Stimulated activated naive CD8-positive, alpha-beta T cell treated with anti-CD3 and anti-CD28 coated beads, Interleukin-15, amount 100 ng/mL, for 72 hours (primary cell): ENCODE data around the gene SLC39A2.
"Not testable (repeated sequence)": the region's sequence is repeated elsewhere in the genome, so short reads cannot be mapped to it uniquely, and the experiment has no call there.

Source experiments
- ATAC-seq: fragments of 150-1000 bp; cut with Tn5 transposase; 2 replicates; pipeline ENCODE4 v1.10.0; 2021; ENCODE audit warnings: mild to moderate bottlenecking, moderate library complexity
- DNase-seq, 2 donors: peaks; one replicate each; pipeline ENCODE4 v3.0.0; 2021 to 2022
- H3K27ac Mint-ChIP-seq, 2 donors: one replicate each; pipeline ENCODE4 v1.8.0; 2022; ENCODE audit warnings: mild to moderate bottlenecking in 2 of 2, mixed read lengths in 2 of 2, moderate library complexity in 2 of 2
- H3K27me3 Mint-ChIP-seq: one replicate; pipeline ENCODE4 v1.8.0; 2022; ENCODE audit warnings: mixed read lengths
- H3K4me1 Mint-ChIP-seq: one replicate; pipeline ENCODE4 v1.8.0; 2022; ENCODE audit warnings: mild to moderate bottlenecking, mixed read lengths
- H3K4me3 Mint-ChIP-seq, 2 donors: one replicate each; pipeline ENCODE4 v1.8.0; 2022; ENCODE audit warnings: mild to moderate bottlenecking in 2 of 2, mixed read lengths in 2 of 2, moderate library complexity in 1 of 2
- H3K9me3 Mint-ChIP-seq, 2 donors: one replicate each; pipeline ENCODE4 v1.8.0; 2022; ENCODE audit warnings: mixed read lengths in 2 of 2

The SLC39A2 gene

DNA sequence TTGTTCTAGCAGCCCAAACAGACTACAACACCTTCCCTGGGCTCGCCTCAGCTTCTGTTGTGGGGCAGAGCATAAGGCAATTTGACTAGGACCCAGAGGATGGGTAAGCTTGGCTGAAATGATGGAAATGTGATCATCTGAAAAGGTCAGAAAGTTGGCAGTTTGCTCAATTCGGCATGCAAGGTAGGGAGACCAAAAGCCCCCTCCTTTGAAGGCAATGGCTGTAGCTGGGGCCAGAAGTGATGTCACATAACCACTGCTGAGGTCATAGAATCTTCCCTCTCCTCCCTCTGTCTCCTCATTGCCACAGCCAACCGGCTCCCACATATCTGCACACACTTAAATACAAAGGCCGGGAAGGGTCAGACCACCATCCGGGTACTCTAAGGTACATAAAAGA lies 30.8 kb downstream of the SLC39A2 start, which contains the start of gene TPPP2:
Gene TPPP2, plus strand, starts transcription at position 301 of the 400 bp plus-strand sequence. CDS start 365 bp downstream, outside the sequence.
- DNase-seq (no peak), ATAC-seq (no peak)
- Mint-ChIP-seq H3K9me3 (no peaks in the 10 kb centered on the region), H3K4me3 (no peak within 1 kb of the TSS), H3K27ac (no peak within 1 kb of the TSS), H3K4me1 (peaks cover 11% of the 10 kb centered on the region), H3K27me3 (no peaks in the 10 kb centered on the region)

- H3K9me3 Mint-ChIP-seq = no peaks in the 10 kb centered on the region
- H3K4me1 Mint-ChIP-seq = peaks cover 6% of the 10 kb centered on the region
- H3K4me3 Mint-ChIP-seq = no peak overlapping the region
- ATAC-seq (no peak), DNase-seq (no peak)
- H3K27me3 Mint-ChIP-seq = no peaks in the 10 kb centered on the region
- no peak overlapping the region for H3K27ac Mint-ChIP-seq
Observed at GRCh38 chr14:21030531-21030930, 31.4 kb downstream of the SLC39A2 start.

DNA sequence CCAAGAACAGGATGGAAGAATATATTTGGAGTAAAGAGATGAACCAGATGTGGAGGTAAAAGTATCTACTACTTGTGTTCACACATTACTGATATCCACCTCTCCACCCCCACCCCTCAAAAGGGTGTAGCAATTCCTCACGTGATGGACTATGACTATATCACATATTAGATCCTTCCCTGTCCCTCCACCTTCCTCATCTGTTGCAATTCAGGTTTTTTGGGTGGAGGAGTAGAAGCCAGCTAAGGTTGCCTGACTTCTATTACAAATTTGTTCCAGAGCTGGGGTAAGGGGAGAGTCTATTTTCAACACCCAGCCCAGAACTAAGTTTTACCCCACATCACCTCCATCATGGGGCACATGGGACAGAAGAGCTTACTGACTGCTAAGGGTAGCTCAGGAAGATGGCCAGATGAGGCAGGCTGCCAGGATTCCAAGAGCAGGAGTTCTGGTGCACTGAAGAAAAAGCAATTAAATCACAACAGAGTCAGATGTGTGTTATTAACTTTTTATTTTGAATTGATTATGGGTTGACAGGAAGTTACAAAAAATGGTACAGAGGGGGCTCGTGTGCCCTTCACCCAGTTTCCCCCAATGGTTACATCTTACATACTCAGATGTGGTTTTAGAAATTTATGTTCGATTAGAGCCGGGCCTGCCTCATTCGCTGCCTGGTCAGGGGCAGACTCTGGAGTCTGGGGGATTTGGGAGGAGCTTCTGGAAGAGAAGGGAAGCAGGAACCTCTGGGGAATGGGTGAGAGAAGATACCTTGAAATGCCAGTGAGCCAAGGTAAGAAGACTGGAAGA lies 33.4 kb downstream of the SLC39A2 start:
- Mint-ChIP-seq H3K27ac (peak overlapping the region in 1 of 2 donors; percentile 15), H3K4me3 (no peak overlapping the region), H3K27me3 (no peaks in the 10 kb centered on the region), H3K9me3 (no peaks in the 10 kb centered on the region), H3K4me1 (no peaks in the 10 kb centered on the region)
- ATAC-seq = no peak
- no peak for DNase-seq

DNA sequence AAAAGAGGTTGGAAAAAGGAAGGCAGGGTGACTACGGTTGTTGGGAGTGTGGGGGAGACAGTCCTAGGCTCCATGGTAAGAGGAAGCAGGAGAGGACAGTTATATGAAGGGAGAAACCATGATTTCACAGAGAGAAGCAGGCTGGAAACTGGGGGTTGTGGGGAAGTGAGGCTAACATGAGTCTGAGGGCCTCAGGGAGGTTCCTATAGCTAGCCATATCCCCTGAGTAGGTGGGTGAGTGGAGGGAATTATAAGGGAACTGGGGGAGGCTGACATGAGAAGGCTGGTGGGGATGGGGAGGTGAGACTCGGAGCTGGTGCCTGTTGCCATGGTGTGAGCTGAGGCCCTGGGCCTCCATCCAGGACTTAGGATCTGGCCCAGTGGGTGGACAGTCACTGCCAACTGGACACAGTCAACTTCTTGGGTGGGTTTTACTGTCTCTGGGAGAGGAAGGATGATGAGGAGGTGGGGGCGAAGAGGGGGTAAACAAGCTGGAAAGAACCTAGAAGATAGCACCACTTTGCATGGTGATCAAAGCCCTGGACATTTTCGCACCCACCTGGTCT lies 34.1 kb downstream of the SLC39A2 start:
- H3K27me3 Mint-ChIP-seq = no peaks in the 10 kb centered on the region
- H3K4me3 Mint-ChIP-seq = no peak overlapping the region
- H3K27ac Mint-ChIP-seq = no peak overlapping the region
- H3K9me3 Mint-ChIP-seq = no peaks in the 10 kb centered on the region
- DNase-seq (no peak), ATAC-seq (no peak)
- no peaks in the 10 kb centered on the region for H3K4me1 Mint-ChIP-seq

DNA sequence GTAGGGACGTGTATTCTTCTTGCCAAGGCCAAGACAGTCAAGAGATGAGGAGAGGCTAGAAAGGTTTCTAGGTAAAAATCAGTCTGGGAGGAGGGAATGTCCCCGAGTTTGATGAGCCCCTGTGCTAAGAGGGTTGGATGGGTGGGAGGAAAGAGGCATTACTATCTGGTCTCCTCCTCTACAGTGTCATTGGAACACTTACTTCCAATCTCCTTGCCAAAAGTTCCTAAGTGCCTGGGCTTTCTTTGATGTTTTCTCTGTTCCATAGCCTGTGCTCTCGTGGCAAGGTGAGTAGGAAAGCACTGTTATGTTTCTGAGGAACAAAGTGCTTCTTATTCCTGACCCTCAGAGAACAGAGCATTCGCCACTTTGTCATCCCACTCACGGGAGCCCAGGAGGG lies 35.6 kb downstream of the SLC39A2 start, which contains the start of gene RNASE13:
Gene RNASE13, minus strand, starts transcription at position 101 of the 400 bp plus-strand sequence. CDS start 519 bp downstream, outside the sequence.
- H3K9me3 Mint-ChIP-seq = no peaks in the 10 kb centered on the region

GRCh38 chr14:21036751-21037150 lies 37.7 kb downstream of the SLC39A2 start:
- no peak for DNase-seq
- no peaks in the 10 kb centered on the region for H3K9me3 Mint-ChIP-seq
- no peak for ATAC-seq
- H3K4me3 Mint-ChIP-seq = no peak overlapping the region
- no peak overlapping the region for H3K27ac Mint-ChIP-seq
- no peaks in the 10 kb centered on the region for H3K4me1 Mint-ChIP-seq
- no peaks in the 10 kb centered on the region for H3K27me3 Mint-ChIP-seq

More for the DNA sequence above, 35.6 kb downstream of the SLC39A2 start, which contains the start of gene RNASE13:
- no peak within 1 kb of the TSS for H3K27ac Mint-ChIP-seq
- H3K4me3 Mint-ChIP-seq = no peak within 1 kb of the TSS
- no peaks in the 10 kb centered on the region for H3K4me1 Mint-ChIP-seq
- no peak for DNase-seq
- no peaks in the 10 kb centered on the region for H3K27me3 Mint-ChIP-seq
- no peak for ATAC-seq

DNA sequence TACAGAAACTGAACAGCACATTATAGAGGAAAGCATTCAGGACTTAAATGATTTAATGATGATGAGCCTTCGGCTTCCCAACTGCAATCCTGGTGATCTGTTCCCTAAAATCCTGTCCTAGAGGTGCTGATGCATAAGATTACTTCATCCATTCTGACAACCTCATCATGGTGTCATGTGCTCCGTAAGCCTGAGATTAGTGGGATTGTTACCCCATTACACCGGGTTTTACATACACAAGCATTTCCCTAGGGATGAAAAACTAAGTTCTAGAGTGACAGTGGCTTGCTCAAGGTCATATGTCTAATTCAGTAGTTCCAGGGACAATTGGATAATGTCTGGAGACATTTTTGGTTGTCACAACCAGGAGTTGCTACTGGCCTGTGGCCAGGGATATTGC lies 38.1 kb downstream of the SLC39A2 start:
- H3K27me3 Mint-ChIP-seq = peaks cover 3% of the 10 kb centered on the region

DNA sequence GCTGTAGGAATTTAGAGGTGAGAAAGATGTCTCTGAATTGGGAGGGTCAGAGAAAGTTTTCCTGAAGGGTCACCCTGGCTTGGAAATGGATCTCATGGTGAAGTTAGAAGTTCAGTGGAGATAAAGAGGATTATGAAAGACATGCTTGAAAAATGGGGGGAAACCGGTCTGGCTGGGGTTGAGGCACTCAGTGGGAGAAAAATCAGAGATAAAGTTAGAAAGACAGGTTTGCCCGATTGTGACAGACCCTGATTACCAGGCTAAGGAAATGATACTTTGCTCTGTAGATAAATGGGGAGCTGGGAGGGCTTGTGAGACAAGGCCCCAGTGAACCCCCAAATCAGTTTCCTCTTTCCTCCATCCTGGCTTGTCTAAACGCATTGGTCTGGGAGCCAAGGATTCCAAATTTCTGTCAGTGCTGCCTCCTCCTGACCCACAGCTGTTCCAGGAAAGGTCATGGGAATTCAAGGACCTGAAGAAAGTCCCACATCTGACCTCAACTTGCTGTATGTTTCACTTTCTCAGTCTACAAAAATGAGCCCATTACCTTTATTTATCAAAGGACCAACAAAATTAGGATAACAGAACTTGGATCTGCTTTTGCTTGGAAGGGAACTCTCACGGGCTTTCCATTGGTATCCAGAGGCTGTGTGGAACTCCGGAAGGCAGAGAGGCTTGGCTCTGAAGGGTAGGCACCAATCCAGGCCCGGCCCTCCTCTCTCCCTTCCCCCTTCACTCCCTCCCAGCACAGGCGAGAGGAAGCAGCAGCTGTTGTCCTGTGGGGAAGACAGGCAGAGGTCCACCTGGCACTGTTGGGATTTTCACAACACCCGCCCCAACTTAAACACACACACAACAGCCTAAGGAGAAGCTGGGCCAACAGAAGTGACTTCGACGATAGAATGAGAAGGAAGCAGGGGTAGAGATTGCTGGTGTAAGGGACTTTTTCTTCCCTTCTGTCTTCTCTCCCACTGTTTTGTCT lies 39.6 kb downstream of the SLC39A2 start:
- no peak overlapping the region for H3K27ac Mint-ChIP-seq
- ATAC-seq = no peak
- H3K9me3 Mint-ChIP-seq = no peaks in the 10 kb centered on the region
- H3K27me3 Mint-ChIP-seq = peaks cover 11% of the 10 kb centered on the region
- H3K4me1 Mint-ChIP-seq = no peaks in the 10 kb centered on the region
- no peak for DNase-seq
- no peak overlapping the region for H3K4me3 Mint-ChIP-seq

More for the DNA sequence above, 38.1 kb downstream of the SLC39A2 start:
- Mint-ChIP-seq H3K4me1 (no peaks in the 10 kb centered on the region), H3K9me3 (no peaks in the 10 kb centered on the region), H3K4me3 (no peak overlapping the region), H3K27ac (no peak overlapping the region)
- no peak for ATAC-seq
- DNase-seq = no peak

DNA sequence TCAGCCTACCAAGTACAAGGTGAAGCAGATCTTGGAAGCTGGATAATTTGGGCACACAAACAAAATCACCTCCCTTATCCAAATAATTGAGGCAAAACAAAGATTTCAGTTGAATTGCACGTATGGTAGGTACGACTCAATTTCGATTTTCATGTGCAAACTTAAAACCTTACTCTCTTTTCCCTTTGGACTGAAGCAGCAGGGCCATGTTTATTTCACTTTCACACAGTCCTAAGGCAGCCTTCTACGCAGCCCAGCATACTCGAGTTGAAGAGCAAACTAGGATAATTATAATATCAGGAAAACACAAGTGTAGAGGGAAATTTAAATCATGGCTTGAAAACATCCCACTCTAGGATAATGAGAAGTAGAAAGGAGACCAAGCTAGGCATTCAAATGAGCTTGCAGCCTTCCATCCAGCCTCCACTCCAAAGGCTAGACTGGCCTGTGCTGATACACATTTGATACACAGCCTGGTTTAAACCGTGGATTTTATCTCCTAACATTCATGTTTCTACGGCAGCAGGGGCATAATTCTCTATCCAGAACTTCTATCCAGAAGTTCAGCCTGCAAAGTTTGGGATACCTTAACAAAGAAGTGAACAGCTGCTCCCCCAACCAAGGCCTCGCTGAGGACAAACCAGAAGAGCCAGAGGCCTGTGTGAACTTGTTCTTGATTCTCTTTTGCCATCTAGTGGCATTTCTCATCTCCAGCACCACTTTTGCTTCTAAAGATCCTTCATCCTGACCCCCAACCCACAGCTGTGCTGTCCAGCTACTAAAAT lies 40.7 kb downstream of the SLC39A2 start:
- Mint-ChIP-seq H3K4me1 (no peaks in the 10 kb centered on the region), H3K9me3 (no peaks in the 10 kb centered on the region)

DNA sequence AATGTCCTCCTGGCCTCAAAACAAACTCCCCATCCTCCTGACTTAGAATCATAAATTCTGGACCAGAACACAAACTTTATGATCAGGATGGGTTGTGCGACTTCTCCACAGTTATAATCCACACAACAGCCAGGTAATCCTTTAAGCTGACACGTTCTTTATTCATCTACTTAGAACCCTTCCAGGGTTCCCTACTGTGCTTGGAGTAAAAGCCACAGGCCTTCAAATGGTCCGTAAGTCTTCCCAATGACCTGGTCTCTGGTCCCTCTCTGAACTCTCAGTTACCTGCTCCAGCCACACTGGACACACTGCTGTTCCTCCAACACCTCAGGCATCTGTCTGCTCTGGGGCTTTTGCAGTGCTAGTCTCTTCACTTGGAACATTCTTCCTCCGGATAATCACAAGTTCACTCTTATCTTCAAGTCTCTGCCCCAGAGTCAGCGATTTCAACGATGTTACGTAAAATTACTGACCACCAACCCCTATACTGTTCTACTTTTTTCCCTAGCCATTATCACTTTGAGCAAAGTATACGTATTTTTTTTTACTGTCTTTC lies 41.4 kb downstream of the SLC39A2 start:
- ATAC-seq (no peak), DNase-seq (no peak)
- Mint-ChIP-seq H3K9me3 (no peaks in the 10 kb centered on the region), H3K4me1 (no peaks in the 10 kb centered on the region), H3K27me3 (peaks cover 22% of the 10 kb centered on the region), H3K27ac (peak overlapping the region in 1 of 2 donors; percentile 7), H3K4me3 (no peak overlapping the region)

More for the DNA sequence above, 40.7 kb downstream of the SLC39A2 start:
- ATAC-seq (peak; percentile 86), DNase-seq (peak; percentile 13 to 19)
- H3K27me3 Mint-ChIP-seq = peaks cover 15% of the 10 kb centered on the region
- H3K4me3 Mint-ChIP-seq = no peak overlapping the region
- peak overlapping the region in 1 of 2 donors; percentile 7 for H3K27ac Mint-ChIP-seq

GRCh38 chr14:21040941-21041340 lies 41.8 kb downstream of the SLC39A2 start:
- peaks cover 22% of the 10 kb centered on the region for H3K27me3 Mint-ChIP-seq
- not testable (repeated sequence) for H3K9me3 Mint-ChIP-seq, H3K4me1 Mint-ChIP-seq, H3K27ac Mint-ChIP-seq, H3K4me3 Mint-ChIP-seq, ATAC-seq, DNase-seq

- no peak for DNase-seq
- ATAC-seq = no peak
- Mint-ChIP-seq H3K4me3 (no peak within 1 kb of the TSS), H3K27ac (peak within 1 kb of the TSS in 1 of 2 donors; percentile 73), H3K9me3 (no peaks in the 10 kb centered on the region), H3K27me3 (peaks cover 22% of the 10 kb centered on the region), H3K4me1 (no peaks in the 10 kb centered on the region)
Observed at GRCh38 chr14:21041676-21042433, 42.8 kb downstream of the SLC39A2 start, which contains the start of gene RNASE7. Gene RNASE7 (plus strand): TSS chr14:21042362. CDS start chr14:21042993, 631 bp downstream.

DNA sequence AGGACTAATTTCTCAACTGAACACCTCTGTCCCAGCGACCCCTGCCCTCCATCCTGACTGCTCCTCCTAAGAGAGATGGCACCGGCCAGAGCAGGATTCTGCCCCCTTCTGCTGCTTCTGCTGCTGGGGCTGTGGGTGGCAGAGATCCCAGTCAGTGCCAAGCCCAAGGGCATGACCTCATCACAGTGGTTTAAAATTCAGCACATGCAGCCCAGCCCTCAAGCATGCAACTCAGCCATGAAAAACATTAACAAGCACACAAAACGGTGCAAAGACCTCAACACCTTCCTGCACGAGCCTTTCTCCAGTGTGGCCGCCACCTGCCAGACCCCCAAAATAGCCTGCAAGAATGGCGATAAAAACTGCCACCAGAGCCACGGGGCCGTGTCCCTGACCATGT lies 43.8 kb downstream of the SLC39A2 start:
- H3K4me1 Mint-ChIP-seq = no peaks in the 10 kb centered on the region
- no peaks in the 10 kb centered on the region for H3K9me3 Mint-ChIP-seq
- no peak overlapping the region for H3K4me3 Mint-ChIP-seq
- no peak overlapping the region for H3K27ac Mint-ChIP-seq
- DNase-seq (no peak), ATAC-seq (no peak)
- H3K27me3 Mint-ChIP-seq = peaks cover 22% of the 10 kb centered on the region
